HG03521 (cell line): ENCODE measurements around the gene JAZF1.
A peak's percentile ranks its signal among the peaks of the same experiment; 100 is the strongest.

ENCODE experiments used
- ATAC-seq: cut with Tn5 transposase; IDR thresholded peaks from one replicate; pipeline ENCODE4 v1.9.1; 2021; ENCODE audit warnings: mild to moderate bottlenecking, moderate library complexity; ENCODE audit not compliant: unreplicated experiment

The JAZF1 gene

DNA sequence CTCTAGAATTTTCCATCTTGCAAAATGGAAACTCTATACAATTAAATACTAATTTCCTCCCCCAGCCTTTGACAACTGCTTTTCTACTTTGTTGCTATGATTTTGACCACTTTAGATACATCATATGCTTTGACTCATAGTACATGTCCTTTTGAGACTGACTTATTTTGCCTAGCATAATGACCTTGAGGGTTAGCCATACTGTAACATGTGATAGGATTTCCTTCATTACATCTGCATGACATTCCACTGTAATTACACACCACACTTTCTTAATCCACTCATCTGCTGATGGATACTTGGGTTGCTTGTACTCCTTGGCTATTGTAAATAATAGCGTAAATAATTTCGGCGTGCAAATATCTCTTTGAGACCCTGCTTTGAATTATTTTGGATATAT is 127.7 kb downstream of the JAZF1 start:
- ATAC-seq: no peak

DNA sequence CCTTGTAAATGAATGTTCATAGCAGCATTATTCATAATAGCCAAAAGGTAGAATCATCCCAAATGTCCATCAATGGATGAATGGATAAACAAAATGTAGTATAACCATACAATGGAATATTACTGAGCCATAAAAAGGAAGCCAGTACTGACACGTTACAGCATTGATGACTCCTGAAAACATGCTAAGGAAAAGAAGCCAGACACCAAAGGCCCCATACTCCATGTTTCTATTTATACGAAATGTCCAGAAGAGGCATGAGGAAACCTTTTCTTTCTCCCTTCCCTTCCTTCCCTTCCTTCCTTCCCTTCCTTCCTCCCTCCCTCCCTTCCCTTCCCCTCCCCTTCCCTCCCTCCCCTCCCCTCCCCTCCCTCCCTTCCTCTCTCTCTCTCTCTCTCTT is 131.9 kb downstream of the JAZF1 start:
- no peak for ATAC-seq

DNA sequence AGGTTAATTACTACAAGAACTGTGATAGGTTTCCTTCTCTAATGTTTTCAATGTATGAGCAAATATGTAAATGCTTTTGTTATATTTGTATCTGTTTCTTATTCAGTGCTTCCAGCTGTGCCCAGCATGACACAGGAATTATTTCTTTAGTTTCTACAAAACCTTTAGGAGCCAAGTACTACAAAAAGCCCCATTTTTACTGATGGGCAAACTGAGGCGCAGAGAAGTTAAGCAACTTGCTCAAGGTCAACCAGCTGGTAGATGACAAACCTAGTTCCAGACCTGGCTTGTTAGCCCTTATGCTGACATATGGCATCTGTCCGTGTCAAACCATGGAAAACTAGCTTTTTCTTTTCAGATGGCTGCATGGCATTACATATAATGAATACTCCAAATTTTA is 134.6 kb downstream of the JAZF1 start:
- ATAC-seq: no peak

DNA sequence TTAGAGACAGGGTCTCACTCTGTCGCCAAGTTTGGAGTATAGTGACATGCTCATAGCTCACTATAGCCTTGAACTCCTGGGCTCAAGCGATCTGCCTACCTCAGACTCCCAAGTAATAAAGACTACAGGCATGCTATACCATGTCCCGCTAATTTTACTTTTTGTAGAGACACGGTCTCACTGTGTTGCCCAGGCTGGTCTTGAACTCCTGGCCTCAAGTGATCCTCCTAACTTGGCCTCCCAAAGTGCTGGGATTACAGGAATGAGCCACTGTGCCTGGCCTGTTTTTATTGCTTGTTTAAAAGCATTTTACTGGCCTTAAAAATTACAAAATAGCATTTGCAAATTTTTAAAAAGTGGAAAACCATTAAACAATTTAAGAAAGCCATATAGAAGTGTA is 135.0 kb downstream of the JAZF1 start:
- ATAC-seq: no peak

DNA sequence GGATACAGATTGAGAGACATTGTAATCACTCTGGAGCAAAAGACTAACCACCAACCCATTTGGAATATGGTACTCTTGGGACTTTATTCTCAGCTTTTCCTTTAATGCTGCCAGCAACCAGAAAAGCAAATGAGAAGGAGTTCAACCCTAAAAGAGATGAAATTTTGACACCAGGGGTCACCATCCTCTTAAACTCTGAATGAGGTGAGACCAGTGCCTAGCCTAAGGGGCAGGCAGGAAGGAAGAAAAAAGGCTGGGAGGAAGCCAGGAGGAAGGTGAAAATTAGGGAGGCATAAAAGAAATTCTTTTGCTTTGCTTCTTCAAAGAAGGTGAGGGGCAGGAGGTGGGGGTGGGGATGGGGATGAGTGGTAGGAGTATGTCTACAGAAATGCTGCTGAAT is 135.8 kb downstream of the JAZF1 start:
- ATAC-seq: no peak

DNA sequence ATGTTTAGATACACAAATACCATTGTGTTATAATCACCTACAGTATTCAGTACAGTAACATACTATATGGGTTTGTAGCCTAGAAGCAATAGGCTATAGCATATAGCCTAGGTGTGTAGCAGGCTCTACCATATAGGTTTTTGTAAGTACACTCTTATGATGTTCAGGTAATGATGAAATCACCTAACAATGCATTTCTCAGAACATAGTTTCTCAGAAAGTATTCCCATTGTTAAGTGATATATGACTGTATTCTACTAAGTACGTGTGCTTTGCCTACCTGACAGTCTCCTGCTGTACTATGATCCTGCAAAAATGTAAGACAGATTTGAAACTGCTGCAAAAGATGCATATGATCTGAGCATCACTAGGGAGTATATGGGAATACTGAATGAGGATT is 137.9 kb downstream of the JAZF1 start:
- no peak for ATAC-seq

DNA sequence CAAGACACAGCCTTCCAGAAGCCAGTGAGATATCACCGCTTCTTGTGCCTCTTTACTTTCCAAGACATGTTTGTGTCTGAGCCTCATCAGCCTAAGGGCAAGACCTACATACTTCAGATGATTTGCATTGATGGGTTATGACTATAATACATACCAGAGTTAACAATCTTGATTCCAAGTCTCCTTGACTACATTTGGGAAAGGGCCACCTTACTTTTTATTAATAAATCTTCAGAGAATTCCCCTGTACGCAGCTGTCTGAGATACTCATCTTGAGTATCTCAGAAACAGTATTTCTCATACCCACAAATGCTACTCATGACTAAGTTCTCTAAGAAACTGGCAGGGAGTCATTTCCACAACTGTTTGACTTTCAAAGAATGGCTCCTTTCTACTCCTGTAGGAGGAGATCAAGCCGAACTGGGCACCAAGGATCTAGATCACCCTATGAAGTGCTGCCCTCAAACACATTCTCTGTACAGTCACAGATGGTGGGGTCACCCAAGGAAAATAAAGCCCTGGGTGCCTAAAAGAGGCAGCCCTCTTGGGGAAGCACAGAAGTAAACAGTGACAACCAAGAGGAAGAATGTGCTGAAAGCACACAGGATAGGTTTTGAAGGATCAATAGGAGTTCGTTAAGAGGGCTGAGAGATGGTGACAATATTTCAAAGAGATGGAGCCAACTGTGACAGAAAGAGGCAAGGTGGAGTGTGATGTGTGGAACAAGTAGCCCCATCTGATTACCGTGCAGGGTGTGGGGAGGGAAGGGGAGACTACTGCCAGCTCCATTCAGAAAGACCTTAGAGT is 138.9 kb downstream of the JAZF1 start:
- no peak for ATAC-seq

DNA sequence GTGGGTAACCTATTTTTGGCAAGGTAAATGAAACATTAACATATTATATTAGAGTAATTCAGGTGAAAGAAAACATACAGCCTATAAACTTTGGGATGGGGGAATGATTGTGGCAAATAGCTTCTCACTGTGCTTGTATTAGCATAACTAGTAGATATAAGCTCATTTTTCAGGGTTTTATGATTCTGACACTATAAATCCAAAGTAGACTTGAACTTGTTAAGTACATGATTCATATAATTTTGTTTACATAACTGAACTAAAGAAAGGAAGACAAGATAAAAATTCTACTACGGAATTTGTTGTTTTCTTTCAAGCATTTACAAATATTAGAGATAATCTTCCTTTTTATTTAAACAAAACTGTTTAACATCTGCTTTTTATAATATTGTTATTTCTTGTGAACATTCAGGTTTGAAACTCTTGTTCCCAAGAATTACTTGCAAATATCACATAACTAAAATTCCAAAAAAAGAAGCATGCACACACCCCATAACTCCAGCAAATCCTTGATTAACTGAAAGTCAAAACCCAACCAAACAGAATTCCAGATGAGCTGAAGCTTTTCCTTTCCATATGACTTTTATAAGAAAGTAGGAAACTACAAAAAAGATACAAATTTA is 142.3 kb downstream of the JAZF1 start:
- ATAC-seq: no peak

DNA sequence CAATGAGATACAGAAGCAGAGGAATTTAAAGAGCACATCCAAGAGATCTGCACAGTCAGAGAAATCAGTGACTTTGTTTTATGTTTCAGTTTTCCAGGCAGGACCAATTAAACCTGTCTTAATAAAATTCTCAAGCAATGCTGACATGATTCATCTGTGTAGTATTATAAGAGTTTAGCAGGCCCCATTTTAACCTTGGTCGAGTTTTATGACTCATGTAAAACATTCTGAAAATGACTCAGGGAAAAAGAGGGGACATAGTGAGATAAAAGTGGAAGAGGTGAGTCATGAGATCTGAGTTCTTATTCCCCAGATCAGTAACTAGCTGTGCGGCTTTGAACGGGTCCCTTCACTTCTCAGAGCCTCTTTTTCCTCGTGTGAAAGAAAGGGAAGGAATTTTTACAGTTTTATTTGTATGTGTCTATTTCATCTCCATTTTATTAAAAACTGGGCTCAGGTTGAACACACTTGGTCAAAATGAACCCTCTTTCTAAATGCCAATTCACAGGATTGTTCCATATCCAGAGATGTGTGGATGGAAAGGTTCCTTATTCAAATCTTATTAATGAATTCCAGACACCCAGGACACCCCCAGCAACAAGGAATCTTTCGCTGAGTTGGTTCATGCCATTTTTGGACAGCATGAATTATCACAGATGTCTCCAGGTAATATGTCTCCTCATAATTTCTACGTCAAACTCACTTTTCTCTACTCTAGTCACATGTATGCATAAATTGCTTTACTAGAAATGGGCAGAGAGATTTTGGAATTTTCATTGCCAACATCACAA is 143.2 kb downstream of the JAZF1 start:
- peak; percentile 90 for ATAC-seq

DNA sequence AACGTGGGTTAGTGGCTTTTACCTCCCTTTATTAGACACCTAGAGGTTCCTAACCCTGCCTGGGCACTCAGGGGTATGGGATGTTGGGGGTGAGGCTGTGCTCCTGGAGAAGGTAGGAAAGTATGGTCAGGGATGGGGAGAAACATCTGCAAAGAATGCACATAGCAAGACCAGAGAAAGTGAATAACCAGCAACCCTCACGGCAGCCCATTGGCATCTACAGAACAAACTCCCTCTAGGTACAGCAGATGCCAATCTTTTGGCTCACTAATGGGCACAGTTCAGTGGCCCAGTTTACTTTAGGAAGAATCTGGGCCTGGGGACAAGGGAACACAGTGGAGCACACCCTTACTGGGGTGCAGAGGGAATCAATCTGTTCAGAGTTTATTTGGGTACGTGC is 143.9 kb downstream of the JAZF1 start:
- no peak for ATAC-seq

DNA sequence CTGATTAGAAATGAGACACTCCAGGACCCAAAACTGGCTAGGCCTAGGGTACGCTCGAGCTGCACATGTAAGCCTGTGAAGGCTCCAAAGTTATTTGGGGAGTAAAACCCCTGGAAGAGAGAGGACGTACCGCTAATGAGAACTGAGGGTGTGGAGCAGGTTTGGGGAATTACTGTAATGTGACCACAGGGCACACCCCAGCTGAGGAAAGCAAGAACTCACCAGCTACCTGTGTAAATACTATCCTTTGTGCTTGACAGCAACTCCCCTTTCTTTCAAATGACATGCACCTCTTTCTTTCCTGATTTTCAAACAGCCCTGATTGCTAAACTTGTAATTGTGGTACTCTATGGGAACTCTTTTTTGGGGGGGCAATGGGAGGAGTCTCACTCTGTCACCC is 147.2 kb downstream of the JAZF1 start:
- no peak for ATAC-seq

DNA sequence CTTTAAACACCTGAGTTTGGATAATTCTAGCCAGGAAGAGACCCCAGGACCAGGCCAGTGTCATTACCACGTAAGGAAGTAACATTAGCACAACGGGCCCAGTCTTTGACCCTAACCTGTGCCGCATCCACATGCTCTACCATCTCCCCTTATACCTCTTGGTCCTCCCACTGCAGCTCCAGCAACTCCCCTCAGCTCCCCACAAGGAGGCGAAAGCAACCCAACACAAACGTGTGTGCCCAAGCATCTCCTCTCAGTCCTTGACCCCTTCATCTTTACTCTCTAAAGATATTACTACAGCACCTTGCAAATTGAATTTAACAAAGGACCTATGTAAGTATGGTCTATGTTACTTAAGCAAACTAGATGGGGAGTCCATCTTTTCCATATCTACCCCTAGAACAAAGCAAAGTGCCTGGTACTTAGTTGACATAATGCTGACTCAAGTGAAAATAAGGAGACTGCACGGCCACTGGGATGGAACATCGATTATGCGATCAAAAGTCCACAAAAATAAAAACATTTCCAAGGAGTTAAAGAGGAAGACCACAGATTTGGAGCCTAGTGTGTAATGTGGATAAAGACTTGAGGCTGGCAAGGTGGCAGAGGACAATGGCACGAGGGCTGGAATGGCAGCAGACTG is 147.7 kb downstream of the JAZF1 start:
- ATAC-seq: no peak

DNA sequence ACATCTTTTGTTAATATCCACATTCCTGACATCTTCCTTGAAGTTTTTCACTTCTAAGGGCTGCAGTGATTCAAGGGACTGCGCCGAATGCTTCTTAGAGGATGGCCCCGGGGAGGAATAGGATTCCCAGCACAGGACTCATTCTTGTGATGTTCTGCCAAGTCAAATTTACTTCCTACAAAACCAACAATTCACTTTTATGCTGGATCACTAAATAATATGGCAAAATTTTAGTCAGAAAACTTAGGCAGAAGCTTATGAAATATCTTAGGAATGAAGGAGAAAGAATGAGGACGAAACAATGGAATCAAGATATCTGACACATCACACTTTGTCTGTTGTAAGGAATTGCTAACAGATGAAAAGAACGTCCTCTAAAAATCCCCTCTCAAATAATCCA is 151.5 kb downstream of the JAZF1 start:
- no peak for ATAC-seq

DNA sequence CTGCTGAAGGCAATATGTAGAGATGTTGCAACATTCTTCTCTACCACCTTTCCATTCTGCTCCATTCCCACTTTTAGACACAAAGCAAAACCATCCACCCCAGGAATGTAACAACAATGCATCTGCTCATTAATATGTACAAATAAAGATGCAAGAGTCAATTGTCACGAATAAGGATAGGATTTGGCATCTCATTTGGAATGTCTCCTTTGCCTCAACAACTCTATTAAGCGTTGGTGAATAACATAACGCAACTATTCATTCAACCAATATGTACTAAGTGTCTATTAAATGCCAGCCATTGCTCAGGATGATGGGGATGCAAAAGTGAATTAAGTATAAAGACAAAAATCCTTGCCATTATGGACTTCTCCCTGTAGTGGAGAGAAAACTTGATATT is 152.1 kb downstream of the JAZF1 start:
- no peak for ATAC-seq

DNA sequence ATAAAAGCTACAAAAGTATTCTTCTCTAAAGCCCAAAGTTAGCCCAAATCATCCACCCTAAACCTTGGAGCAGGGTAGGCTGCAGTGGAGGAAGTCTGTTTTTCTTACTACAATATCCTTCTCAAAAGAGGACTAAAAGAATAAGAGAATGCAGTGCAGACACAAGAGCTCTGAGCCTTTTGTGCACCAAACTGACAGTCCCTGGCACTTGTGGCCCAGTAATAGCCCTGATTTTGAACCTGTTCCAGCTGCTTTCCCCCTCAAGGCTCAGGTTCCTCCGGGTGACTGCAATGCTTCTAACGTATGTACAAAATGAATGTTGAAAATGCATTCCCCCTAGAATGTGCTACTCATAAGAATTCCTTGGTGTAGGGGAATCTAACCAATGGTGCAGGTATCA is 154.4 kb downstream of the JAZF1 start:
- no peak for ATAC-seq

DNA sequence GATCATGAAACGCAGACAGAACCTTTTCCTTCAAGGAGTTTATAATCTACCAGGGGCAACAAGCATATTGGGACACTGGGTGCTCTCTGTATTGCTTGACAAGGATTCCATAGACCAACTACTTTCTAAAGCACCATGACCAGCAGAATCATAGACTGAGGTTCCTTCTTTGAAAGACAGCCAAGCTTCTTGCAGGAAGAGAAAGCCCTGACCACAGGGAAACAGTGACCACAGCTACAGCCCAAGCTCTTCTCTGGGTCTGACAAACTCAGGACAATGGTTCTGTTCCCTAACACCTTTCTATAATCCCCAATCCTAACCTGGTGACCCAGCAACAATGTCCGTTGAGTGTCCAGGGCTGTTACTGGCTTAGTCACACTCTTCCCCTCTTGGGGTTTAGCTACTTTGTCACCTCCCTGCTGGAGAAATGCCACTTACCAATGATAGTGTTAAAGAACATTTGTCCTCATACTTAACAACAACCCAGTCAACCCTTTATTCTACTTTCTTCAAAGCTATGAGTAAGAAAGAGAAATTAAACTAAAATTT is 155.7 kb downstream of the JAZF1 start:
- no peak for ATAC-seq

DNA sequence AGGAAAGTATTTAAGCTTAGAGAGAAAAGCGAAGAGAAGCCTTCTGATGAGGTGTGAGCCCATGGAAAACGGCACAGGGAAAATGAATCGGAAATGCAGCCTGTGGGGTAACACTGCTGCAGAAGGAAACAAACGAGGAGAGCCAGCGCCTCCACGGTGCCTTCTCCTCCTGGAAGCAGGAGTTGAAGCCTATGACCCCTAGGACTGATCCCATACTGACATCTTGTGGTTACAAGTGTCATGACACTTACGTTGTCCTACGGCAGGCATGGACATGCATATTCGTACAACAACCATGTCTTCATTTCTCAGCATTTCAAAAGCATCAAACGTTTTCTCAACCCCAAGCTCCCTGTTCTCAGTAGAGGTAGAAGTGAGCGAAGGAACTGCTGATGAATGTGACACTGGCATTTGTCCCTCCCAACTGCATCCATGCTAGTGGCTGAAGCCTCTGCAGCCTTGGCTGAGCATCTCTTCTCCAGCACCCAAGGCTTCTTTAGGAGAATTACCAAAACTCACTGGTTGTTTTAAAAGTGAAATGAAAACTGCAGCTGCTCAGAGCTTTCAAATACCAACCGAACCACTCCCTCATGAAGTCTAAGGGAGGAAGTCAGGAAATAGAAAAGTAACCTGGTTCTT is 160.2 kb downstream of the JAZF1 start:
- ATAC-seq: peak; percentile 85

DNA sequence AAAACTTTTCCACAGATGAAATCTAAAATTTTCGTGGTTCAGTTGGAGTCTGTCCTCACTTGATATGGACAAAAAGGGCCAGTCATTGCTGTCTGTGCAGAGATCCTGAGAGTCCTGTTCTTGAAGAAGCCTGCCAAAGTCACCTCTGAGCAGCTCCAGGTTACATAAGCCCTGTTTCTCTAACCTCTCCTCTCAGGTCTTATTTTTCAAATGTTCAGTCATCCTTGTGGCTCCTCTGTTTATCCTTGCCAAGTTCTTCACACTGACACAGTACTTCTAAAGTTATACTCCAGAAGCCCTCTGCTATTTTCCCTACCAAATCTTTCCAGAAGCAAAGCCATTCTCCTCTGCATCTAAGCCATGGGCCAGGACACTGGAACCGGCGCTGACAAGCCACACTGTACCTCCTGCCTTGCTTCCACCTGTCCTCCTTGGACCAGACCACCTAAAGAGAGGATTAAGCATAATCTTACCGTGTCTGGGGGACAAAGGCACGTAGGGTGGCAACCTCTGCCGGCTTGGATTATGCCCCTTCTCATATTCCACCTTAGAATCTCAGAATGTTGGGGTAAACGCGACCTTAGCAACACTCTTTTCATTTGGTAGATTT is 161.6 kb downstream of the JAZF1 start:
- no peak for ATAC-seq

DNA sequence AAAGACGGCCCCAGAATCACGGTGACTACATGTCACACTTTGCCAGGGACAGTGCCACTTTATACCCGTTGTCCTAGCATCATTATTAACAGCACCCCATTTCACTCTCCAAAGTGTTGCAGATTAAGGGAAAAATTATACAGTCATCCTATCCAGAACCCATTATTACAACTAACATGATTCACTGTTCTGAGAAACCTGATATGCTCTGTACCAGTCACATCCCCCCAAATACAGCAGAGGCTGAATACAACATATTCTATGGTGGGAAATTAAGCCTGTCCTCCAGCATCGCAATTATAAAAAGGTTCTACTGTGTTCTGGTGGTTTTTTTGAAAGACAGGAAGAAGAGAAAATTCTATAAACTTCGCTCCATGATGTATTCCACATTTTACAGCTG is 162.1 kb downstream of the JAZF1 start:
- no peak for ATAC-seq

DNA sequence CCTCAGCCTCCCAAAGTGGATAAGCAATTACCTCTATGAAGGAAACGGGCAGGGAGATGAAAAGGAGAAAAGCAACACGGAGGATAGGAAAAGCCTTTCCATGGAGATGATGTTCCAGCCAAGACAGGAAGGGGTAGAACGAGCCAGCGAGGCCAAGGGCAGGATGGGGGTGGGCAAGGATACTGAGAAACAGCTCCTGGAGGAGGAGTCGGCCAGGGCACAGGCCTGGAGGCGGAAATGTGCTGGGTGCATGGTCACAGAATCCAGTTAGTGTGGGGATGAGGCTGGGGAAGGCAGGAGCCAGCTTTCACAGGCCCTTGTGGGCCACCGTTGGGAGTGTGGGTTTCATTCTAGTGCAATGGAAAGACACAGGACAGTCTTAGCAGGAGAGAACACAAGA is 162.6 kb downstream of the JAZF1 start:
- ATAC-seq: no peak
